Measurements from ENCODE around the gene EYS.
"Not testable (repeated sequence)": the region's sequence is repeated elsewhere in the genome, so short reads cannot be mapped to it uniquely, and the experiment has no call there.

The EYS gene

DNA sequence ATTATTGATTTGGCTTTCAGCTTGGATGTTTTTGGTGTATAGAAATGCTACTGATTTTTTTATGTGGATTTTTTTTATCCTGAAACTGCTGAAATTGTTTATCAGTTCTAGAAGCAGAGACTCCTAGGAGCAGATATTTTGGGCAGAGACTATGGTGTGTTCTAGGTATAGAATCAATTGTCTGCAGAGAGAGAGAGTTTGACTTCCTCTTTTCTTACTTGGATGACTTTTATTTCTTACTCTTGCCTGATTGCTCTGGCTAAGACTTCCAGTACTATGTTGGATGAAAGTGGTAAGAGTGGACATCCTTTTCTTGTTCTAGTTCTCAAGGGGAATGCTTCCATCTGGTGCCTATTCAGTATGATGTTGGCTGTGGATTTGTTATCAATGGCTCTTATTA lies 1700.8 kb downstream of the EYS start:
- no peak for DNase-seq

DNA sequence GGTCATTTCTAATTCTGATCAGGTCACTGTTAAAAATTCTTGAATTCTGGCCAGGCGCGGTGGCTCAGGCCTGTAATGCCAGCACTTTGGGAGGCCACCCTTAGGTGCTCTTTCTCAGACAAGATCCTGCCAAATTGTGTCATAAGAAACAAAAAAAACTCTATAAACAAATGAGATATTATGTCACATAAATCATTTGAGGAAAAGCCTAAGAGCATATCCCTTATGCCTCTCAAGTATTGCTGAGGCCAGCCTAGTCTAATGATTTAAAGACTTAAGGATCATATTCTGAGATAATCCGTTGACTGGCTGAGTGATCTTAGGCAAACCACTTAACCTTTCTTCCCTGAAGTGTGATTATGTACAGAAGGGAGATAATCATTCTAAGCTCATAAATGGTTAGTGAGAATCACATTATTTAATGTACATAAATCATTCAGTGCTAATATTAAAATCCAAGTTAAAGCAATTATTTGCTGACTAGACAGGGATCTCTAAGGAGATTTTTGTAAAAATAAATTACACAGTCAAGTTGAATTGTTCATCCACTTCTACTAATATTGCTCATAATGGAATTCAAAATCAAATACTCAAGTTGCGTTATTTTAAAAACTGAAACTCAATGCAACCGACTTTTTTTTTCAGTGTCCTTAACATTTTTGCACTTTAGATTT lies 1706.1 kb downstream of the EYS start:
- DNase-seq, result no peak

DNA sequence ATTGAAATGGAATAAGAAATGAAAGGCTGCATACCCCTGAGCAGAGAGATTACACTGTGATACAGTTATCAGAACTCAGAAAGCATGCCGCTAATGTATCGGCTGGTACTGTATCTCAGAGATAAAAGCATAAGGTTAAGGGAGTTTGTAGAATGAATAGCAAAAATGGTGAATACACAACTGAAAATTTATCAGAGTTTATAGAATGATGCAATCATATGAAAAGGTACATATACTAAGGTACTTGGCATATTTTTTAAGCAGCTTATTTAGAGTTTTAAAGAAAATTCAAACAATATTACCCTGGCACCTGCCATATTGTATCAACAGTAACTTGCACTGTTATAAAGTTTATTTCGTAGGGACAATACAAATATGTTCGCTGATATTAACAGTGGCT lies 1707.4 kb downstream of the EYS start:
- DNase-seq, result no peak

DNA sequence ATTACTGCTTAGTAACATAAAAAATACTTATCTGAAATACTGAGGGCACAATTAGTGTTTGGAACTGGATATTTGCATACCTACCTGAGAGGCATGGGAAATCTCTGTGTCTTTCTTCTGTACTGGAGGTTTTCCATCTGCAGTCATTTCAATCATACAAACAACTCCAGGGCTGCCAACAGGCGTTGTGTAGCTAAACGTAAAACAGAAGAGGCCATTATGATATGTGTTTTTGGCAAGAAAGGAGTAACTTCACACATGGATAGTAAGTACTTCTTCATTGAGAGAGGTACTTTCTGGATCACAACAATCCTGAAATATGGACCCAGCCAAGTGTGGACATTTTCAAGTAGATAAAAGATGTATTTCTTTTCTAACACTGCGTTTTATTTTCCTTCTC lies 1708.0 kb downstream of the EYS start:
- DNase-seq, result no peak

DNA sequence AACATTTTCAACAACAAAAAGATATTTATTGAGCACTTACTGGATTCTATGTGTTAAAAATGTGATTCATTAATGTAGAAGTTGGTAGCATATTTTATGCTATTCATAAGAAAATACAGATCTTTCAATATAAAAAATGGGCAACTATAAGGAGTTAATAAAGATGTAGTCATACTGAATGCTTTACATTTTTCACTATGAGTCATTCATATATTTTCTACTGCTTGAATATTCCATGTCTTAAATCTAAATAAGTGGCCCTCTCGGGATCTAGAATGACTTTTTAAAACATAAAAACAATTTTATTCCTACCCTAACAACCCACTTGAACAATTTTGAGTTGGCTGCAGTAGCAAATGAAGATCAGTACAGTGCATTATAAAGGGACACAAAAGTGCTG lies 1709.3 kb downstream of the EYS start:
- no peak for DNase-seq

DNA sequence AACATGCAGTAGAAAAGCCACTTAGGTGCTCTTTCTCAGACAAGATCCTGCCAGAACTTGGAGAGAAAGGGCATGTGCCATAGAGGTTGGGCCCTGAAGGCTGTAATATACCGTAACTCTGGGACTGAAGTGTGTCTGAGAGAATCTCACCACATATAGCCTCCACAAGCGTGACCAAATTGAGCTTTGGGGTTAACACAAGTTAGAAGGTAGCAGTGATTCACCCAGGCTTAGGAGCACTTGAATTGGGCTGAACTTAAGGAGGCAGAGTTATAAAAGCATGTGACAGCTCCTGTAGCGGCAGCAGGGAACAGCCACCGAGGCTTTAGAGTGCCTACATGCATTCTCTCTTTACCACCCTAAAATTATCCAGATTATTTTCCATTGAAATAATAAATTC lies 1709.8 kb downstream of the EYS start:
- DNase-seq, result no peak

DNA sequence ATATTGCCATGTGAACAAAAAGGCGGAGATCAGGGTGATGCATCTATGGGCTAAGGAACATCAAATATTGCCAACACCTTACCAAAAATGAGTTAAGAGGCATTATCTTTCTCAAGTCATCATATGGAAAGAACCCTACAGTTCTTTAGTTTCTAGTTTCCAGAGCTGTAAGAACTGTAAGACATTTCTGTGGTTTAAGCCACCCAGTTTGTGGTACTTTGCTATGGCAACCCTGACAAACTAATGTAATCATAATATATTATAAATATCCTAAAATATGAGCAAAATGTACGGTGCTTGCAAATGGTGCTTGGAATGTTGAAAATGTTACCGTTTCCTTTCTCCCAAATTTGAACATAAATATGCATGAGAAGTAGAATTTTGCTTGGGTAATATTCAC lies 1721.8 kb downstream of the EYS start:
- DNase-seq, result no peak

DNA sequence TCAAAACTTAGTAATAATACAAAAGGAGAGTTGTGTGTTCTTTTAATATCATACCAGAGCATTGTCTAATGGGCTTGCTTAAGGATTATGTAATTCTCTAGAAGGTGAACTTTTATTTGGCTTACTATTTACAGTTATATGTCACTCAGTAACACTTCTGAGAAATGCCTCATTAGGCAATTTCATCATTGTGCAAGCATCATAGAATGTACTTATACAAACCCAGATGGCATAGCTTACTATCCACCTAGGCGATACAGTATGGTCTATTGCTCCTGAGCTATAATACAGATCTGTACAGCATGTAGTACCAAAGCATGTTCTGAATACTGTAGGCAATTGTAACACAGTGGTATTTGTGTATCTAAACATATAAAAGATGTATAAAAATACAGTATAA lies 1731.3 kb downstream of the EYS start:
- no peak for DNase-seq

DNA sequence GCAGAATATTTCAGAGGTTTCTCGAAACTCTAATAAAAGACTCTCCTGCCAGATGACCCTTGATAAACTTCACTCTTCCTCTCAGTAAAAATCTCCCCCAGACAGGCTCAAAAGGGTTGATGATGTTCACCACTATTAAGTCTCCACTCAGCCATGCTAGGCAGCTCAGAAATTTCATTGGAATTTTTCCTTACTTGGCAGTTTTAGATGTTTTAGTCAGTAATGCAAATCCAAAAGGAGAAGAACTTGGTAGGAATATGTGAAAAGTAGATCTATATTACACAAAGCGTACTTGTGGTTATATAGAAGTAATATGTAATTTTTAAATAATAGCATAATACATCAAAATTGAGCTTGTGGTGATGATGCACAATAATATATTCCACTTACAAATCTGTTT lies 1738.4 kb downstream of the EYS start:
- no peak for DNase-seq

DNA sequence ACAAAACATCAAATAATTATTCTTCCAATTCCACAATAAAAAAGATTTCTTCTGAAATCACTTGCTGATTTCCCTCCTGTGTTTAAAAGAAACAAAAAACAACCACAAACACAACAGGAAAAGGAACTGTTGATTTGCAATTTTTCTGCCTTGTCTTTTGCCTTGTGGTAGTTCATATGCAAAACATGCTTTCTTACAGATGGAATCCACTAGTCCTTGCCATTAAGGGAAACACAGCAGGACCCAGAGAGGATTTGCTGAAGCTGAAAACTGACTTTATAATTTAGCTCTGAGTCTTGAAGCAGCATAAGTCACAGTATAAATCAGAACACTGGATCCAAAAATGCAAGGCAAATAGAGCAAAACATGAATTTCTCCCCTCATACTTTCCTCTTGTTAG lies 1742.7 kb downstream of the EYS start:
- DNase-seq, result no peak

DNA sequence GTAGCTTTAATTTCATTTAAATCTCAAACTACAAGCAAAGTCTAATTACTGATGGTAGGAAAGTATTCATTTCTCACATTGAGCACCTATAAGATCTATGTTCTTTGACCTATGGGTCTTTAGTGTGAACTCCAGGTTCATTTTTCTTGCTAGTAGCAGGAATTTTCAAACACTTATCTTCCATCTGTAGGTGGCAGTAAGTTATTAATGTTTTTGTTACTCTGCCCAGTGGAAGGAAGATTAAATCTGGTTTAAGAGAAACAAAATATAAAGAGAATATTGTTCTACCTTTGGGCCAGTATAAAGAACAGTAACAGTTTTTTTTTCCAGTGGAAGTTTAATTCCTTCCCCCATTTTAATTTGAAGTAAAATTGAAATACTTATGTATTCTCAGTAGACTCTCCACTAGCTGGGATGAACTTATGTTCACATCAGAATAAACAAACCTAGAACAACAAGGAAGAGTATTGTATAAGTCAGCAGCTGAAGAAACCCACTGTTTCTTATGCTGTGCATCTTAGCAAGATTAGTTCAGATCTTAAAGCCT lies 1743.2 kb downstream of the EYS start:
- no peak for DNase-seq

DNA sequence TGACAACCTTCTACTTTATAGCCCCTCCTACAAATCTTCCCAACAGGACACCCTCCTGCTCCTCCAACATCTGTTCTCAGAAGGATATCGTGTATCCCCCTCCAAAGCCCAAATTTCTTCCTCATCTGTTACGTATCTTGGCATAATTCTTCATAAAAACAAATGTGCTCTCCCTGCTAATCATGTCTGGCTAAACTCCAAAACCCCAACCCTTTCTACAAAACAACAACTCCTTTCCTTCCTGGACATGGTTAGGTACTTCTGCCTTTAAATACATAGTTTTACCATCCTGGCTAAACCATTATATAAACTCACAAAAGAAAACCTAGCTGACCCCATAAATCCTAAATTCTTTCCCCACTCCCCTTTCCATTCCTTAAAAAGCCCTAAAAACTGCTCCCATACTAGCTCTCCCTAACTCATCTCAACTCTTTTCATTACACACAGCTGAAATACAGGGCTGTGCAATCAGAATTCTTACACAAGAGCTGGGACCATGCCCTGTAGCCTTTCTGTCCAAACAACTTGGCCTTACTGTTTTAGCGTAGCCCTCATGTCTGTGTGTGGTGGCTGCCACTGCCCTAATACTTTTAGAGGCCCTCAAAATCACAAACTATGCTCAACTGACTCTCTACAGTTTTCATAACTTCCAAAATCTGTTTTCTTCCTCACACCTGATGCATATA lies 1753.5 kb downstream of the EYS start:
- not testable (repeated sequence) for DNase-seq

DNA sequence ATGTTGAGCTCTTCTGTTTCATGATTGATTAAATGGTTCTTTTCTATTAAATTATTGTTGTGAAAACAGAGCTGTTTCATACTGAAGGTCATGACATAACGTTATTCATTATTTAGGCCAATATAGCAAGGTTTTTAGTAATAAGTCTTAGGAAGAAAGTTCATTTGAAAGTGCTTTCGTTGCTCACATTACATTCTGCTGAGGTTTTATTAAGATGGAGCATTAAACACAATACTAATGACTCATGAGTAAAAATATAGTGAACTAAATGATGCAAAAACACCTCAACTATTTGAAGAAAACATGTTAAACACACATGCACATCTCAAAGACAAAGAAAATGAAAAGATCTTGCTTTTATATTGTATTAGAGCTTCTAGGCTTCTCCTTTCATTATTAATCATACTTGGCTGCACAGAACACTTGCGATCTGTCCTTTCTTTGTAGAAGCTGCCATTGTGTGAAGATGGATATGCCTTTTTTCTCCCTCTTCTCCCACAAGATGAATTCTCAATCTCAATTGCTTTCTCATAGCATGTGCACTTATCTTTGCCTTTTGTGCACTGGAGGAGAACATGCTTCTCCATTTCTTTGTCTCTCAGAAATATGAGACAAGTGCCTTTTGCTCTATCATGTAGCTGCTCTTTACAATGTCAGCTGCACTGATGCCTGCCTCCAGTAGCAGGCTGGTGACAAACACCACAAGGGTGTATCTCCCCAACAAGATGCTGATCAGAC lies 1759.1 kb downstream of the EYS start:
- no peak for DNase-seq

DNA sequence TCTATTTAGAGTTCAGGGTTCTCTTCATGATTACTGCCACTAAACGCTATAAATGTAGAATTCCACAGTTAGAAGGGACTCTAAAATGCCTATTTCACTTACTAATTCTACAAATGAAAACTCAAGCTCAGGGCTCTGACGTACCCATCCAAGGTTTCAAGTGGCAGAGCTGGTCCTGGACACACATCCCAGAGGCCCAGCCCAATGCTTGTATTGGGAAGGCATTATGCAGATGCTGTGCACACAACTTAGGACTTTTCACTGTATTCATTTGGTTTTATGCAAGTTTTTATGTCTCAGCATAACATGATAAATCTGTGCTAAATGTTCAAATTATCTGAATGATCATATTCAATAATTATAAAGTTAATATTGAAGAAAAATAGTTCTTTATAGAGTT lies 1761.0 kb downstream of the EYS start:
- DNase-seq, result no peak

DNA sequence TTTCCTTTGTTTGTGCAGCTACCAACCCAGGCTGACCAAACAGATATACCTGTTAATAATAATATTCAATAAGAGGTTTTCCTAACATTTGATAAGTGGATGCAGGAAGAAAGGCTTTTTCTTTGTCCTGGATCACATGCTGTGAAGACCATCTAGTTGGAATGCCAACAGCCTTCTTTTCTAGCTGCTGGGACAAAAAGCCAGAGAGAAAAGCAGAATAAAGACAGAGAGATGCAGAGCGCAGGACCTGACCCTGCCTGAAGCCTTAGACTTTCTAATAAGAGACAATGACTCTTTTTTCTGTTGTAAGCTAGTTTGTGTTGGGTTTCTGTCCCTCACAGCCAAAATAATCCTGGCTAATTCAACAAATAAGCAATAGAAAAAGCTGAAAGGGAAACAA lies 1763.2 kb downstream of the EYS start:
- DNase-seq, result no peak

DNA sequence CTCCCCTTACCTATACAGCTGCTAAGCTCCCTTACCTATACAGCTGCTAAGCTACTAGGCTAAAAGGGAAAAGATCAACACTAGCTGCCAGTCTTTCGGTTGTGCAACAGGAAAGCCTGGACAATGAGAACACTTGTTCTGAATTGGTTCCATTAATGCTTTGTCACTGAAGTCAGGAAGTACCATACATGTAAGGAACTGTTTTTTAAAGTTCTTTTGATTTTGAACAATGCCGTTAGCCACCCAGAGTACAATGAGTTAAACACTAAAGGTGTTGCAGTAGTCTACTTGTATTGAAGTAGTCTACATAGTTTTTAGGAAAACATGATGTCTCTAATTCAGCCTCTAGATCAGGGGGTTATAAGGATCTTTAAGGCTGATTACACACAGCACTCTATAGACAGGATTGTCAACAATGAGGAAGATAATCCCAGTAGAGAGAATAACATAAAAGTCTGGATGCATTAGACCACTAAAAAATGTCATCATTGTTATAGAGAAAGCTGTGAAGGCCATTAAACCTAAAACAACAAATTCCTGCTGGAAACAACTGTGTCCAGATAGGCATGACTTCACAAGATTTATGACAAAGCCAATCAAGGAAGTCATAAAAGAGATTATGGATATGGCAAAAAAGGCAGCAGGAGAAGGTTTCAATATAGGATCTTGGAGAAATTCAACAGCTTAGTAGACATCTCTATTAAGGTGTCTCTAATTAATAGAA lies 1765.1 kb downstream of the EYS start:
- DNase-seq, result no peak

DNA sequence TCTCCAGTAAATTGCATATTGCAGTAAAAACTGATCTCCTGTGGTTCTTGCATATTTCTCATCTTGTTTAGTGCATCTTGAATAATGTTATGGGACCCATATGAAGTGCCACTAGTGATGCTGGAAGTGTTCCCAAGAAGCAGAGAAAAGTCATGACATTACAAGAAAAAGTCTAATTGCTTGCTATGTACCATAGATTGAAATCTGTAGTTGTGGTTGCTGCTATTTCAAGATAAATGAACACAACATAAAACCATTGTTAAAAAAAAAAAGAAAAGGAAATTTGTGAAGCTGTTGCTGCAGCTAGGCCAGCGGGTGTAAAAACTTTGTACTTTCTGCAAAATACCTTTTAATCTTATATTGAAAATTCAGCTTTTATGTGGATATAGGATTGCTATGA lies 1767.0 kb downstream of the EYS start:
- no peak for DNase-seq

DNA sequence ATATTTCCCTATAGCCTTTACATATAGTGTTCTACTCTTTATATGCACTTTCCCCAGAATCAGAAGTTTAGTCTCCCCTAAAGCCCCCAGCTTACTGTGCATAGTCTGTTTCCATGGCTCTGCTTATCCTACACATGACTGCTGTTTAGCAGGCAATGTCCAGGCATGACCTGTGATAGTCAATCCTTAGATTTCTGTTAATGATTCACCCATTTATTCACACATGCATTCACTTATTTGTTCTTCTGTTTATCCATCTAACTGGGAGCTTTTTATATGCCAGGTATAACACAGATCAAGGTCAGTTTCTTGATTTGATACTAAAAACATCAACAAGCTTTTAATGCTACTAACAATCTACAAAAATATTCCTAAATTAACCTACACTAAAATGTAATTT lies 1770.6 kb downstream of the EYS start:
- DNase-seq, result no peak

DNA sequence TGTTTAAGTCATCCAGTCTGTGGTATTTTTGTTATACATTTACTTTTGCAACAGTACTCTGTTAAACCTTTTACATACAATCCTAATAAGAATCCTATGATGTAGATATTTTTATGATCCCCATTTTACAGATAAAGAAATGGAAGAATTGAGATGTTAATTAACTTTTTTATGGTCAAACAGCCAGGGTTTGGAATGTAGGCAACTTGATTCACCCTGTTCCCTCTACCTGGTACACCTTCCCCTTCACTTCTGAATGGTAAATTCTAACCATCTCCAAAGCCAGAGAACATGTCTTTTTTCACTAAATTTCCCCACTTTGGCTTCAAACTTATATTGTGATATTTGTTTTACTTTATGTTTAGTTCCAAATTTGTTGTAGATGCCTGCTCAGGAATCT lies 1771.3 kb downstream of the EYS start:
- DNase-seq, result no peak

DNA sequence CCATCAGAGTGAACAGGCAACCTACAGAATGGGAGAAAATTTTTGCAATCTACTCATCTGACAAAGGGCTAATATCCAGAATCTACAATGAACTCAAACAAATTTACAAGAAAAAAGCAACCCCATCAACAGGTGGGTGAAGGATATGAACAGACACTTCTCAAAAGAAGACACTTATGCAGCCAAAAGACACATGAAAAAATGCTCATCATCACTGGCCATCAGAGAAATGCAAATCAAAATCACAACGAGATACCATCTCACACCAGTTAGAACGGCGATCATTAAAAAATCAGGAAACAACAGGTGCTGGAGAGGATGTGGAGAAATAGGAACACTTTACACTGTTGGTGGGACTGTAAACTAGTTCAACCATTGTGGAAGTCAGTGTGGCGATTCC lies 1773.1 kb downstream of the EYS start:
- DNase-seq, result not testable (repeated sequence)

DNA sequence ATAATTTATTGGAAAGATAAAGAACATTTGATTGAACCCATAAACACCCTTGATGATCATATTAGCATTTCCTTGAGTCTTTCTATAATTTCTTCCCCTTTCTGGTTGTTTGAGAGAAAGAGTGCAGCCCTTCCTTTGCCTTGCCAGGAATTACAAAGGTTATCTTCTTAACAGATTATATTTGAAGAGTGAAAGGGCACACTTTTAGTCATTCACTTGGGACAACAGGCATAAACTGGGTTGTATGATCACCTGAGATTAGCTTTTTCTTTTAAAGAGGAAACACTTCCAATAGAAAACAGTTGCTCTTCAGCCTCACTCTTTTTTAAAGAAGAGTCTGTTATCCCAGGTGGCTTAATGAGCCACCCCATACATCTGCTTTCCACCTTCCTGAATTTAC lies 1776.2 kb downstream of the EYS start:
- DNase-seq, result no peak

DNA sequence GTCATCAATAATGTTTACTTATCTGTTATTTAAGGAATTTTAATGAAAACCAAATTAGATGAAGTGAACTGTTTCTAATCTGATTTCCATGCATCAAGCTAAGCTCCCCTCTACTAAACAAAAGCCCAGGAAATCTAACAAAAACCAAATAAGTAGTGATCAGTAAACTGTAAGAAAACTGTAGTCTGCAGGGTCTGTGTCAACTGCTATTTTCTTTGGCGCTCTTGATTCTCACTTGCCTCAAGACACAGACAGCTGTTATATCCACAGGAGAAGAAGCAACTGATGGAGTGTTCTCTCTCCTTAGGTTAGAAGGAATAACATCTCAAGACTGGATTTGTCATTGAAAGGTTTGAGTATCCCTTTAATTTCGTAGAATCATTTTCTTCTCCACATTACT lies 1777.9 kb downstream of the EYS start:
- DNase-seq, result no peak

DNA sequence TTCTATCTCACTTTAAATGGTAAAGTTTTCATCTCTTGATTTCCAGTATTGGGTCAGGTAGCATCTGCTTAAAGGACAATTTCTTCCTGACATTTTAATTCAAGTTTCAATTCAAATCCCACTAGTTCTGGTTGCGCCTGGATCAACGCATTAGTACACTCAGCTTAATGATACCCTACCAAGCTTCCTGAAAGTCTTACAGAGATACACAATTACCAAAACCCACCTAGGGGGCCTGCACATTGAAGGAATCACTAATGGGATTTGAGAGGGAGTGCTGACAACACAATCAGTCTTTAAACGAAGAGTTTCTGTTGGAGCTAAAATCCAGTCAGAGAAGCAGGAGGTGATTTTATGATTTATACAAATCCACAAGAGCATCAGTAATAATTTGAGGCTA lies 1778.4 kb downstream of the EYS start:
- DNase-seq, result no peak
